ENCODE results near the gene PRXL2B.

DNA sequence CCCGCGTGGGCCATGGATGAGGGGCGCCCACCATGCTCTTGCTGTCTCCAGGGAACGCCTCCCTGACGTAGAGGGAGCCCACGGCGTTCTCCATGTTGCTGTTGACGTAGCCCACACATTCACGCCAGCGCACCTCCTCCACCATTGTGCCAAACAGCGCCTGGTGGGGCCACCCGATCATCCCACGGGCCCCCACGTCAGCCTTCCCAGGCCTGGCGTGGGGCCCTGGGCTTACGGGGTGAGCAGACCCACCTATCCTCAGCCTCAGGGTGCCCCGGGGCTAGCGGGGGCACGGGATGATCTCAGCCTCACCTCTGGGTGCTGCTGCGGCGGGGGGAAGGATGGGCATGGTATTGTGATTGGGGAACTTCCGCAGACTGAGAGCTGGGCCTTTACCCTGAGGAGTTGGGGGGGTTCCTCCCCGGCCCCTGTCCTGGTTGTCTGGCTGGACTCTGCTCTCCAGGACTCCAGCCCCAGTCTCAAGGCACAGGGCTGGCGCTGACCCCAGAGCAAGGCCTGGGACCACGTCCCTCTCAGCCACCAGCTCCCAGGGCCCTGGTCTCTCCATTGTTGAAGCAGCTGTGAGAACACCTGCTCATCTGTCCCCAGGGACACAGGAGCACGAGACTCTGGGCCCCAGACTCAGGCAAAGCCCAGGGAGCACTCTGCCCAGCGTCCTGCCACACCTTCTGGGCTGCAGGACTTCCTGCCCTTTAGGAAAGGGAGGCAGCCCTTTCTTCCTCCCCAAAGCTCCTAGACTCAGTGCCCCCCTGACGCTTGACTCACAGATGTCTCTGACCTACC is 10.2 kb downstream of the PRXL2B start:
- TF ChIP-seq EZH2 (optimal IDR thresholded peaks at IDR 0.05; ENCODE audit: low read depth, low read length) (no peak), CTCF (IDR thresholded peaks at IDR 0.05; ENCODE audit: low read length) (no peak), EZH2phosphoT487 (IDR thresholded peaks at IDR 0.05; ENCODE audit: low read length) (no peak)

Measured in MM.1S (cell line).